Sigmoid colon (tissue), 7 donors: Measurements from ENCODE around the gene PHF10. TPM values are rescaled to one million over a fixed set of nuclear protein-coding genes. Genes with fewer than 3 reads are reported as not detected.
A peak's percentile ranks its signal among the peaks of the same experiment; 100 is the strongest.

Source experiments
- DNase-seq: peaks from one replicate; pipeline ENCODE4 v3.0.0-alpha.2; 2019
- H3K27ac ChIP-seq, 4 donors: fragments of 200-600 bp; sonication (generic); one replicate each; pipeline ENCODE4 v1.5.1; 2016 to 2019; ENCODE audit warnings: mild to moderate bottlenecking in 1 of 4
- H3K27me3 ChIP-seq, 3 donors: fragments of 200-600 bp; sonication (generic); one replicate each; pipeline ENCODE4 v1.5.1; 2019; ENCODE audit warnings: mild to moderate bottlenecking in 1 of 3
- H3K36me3 ChIP-seq, 4 donors: fragments of 200-600 bp; sonication (generic); one replicate each; pipeline ENCODE4 v1.5.1; 2016 to 2019
- H3K4me1 ChIP-seq, 4 donors: fragments of 200-600 bp; sonication (generic); one replicate each; pipeline ENCODE4 v1.5.1; 2017 to 2019
- H3K4me3 ChIP-seq, 4 donors: fragments of 200-600 bp; sonication (generic); one replicate each; pipeline ENCODE4 v1.5.1; 2017 to 2019; ENCODE audit warnings: mild to moderate bottlenecking in 2 of 4, moderate library complexity in 1 of 4
- H3K9me3 ChIP-seq, 4 donors: fragments of 200-600 bp in 3 of 4; sonication (generic) in 3 of 4; one replicate each; pipeline versions ENCODE4 v1.5.1 to v1.6.1; 2013 to 2019
- CTCF ChIP-seq, 4 experiments: fragments of 450-650 bp in 3 of 4; fragments of 200-600 bp in 1 of 4; IDR thresholded peaks; one replicate each; pipeline ENCODE4 v1.5.1; 2016 to 2019; ENCODE audit warnings: antibody characterized with exemption in 4 of 4, mild to moderate bottlenecking in 3 of 4, moderate library complexity in 2 of 4
- EP300 ChIP-seq, 4 donors: sonication (generic); formaldehyde crosslinking; IDR thresholded peaks; one replicate each; pipeline ENCODE4 v1.6.1; 2017; ENCODE audit warnings: antibody characterized with exemption in 4 of 4
- POLR2A ChIP-seq, 2 donors: fragments of 450-650 bp; IDR thresholded peaks; one replicate each; pipeline ENCODE4 v1.6.1; 2016; ENCODE audit warnings: antibody characterized with exemption in 2 of 2, mild to moderate bottlenecking in 2 of 2, moderate library complexity in 2 of 2
- POLR2AphosphoS5 ChIP-seq, 4 donors: sonication (generic); formaldehyde crosslinking; IDR thresholded peaks; one replicate each; pipeline ENCODE4 v1.6.1; 2017; ENCODE audit warnings: antibody characterized with exemption in 4 of 4
- WGBS, 2 donors: extraction: QIAGEN DNeasy Blood & Tissue Kit; methylation state at CpG; one replicate each; pipeline ENCODE4 v1.1.7; 2013; 5-methylcytosine and 5-hydroxymethylcytosine counted together
- intact Hi-C: fragments of 100-400 bp; cut with DNase I; formaldehyde crosslinking; loops from one replicate; pipeline ENCODE4 v1.15.1; 2023
- polyA plus RNA-seq, 3 donors: library from polyadenylated mRNA; stranded (reverse); fragments of 200-250 nt; gene quantifications; one replicate each; pipeline ENCODE4 v1.2.3, GENCODE V29; 2013
- total RNA-seq, 4 donors: library from RNA; depleted of rRNA; stranded (reverse); fragments of >200 nt; gene quantifications; one replicate each; pipeline ENCODE4 v1.1.0, GENCODE V29; 2016
- donor health status: healthy with polysubstance abuse.
- donor health status: Bipolar disorder and iron deficiency.
- donor health status: healthy.

PHF10 gene
- total and polyA plus RNA-seq, 7 donors: 19.4 to 76.3 (median 64.8) TPM

DNA sequence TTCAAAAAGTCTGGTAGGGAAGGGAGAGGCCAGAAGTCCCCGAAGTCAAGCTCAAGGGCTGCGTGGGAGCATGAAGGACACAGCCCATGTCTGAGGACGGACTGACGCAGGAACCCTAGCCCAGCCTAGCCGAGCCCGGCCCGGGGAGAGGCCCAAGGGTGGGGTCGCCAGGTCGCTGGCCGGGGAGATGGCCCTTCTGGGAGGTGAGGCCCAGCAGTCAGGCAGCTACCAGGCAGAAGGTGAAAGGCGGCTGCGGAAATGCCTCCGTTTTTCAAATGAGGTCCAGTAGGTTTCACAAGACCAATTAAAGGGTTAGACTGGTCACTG, 67.1 kb downstream of the PHF10 start:
- H3K27me3 ChIP-seq: no peaks in the 10 kb centered on the region
- no peak overlapping the region for H3K27ac ChIP-seq
- DNase-seq: no peak
- intact Hi-C loops: no loop called here
- no peaks in the 10 kb centered on the region for H3K9me3 ChIP-seq
- H3K36me3 ChIP-seq: peaks cover 0 to 52% (median 2%) of the 10 kb centered on the region in 4 donors
- WGBS, 2 donors: 82 to 90% methylated on average over 13 of the region's 13 CpGs
- TF ChIP-seq POLR2A (IDR thresholded peaks at IDR 0.05): no peak
- TF ChIP-seq CTCF (IDR thresholded peaks at IDR 0.05): no peak
- no peak for TF ChIP-seq EP300 (IDR thresholded peaks at IDR 0.05)
- TF ChIP-seq POLR2AphosphoS5 (IDR thresholded peaks at IDR 0.05): no peak
- no peak overlapping the region for H3K4me3 ChIP-seq
- H3K4me1 ChIP-seq: peaks cover 0 to 7% (median 6%) of the 10 kb centered on the region in 4 donors

DNA sequence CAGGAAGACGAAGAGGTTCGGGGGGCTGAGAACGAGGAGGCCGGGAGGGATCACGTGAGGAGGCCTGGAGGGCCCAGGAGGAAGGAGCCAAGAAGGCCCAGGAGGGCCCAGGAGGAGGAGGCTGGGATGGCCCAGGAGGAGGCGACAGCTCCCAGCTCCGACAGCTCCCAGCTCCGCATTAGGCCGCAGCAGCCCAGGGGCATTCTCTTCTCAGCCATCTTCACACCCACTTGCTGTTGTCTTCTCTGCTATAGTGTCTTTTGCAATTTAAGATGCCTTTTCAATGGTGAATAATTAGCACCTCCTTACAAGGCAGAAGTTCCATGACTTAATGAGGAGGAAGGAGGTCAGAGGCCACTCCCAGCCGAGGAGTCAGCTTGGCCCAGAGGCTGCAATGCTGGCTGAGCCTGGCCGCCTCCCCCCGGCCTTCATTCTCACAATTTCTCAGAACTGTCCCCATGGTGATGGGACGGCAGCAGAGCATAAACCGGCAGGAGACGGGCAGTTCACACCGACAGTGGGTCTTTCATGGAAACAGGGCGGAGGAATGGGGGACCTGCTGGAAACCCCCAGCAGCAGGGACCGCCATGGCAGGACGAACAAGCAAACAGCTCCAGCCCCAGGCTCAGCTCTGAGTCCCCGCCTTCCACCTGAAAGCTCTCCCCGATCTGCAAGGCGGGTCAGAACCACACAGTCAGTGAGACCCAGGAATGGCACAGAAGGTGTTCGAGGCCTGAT, 67.6 kb downstream of the PHF10 start:
- H3K36me3 ChIP-seq: peaks cover 0 to 48% (median 2%) of the 10 kb centered on the region in 4 donors
- H3K27ac ChIP-seq: no peak overlapping the region
- H3K4me3 ChIP-seq: no peak overlapping the region
- 96% methylated on average over 23 of the region's 23 CpGs for WGBS, 2 donors
- intact Hi-C loops: no loop called here
- peaks cover 0 to 7% (median 6%) of the 10 kb centered on the region in 4 donors for H3K4me1 ChIP-seq
- H3K27me3 ChIP-seq: no peaks in the 10 kb centered on the region
- no peaks in the 10 kb centered on the region for H3K9me3 ChIP-seq
- TF ChIP-seq EP300 (IDR thresholded peaks at IDR 0.05) (no peak), POLR2AphosphoS5 (IDR thresholded peaks at IDR 0.05) (no peak), CTCF (IDR thresholded peaks at IDR 0.05) (no peak), POLR2A (IDR thresholded peaks at IDR 0.05) (no peak)
- no peak for DNase-seq

DNA sequence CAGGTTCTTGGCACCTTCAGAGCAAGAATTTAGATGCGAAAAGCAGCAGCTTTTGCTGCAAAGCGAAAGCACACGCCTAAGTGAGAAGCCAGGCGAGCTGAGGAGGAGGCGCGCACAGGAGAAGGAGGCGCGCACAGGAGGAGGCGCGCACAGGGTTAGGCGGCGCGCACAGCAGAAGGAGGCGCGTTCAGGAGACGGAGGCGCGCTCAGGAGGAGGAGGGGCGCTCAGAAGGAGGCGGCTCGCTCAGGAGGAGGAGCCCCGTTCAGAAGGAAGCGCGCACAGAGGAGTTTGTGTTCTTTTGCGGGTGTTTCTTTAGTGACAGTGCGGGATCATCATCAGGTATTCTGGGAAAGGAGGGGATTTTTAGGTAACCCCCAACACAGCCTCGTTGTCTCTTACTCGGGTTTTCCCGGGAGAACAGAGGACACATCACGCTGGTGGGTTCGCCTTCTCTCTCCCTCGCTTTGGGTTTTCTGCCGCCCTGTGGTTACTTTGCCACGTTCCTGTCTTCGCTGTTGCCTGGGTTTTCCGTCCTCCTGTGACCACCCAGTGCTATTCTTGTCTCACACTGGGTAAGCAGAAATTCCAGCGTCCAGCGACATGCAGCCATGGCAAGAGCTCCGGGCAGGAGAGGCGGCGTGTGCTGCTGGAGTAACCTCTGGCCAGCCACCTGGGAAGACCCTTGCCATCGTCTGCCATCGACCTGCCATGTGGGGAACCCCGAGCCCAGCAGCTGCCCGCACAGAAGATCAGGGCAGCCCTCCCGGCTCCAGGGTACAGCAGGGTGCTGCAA, 69.5 kb downstream of the PHF10 start:
- peak; percentile 89 for DNase-seq
- intact Hi-C loops: loop anchor here (5.0 kb wide), 1 partner anchor 697 kb away; no protein-coding TSS in a partner anchor
- Histone ChIP-seq H3K4me3 (peak overlapping the region; percentile 29 to 54 (median 50)), H3K4me1 (peaks cover 0 to 7% (median 6%) of the 10 kb centered on the region in 4 donors), H3K36me3 (peaks cover 0 to 37% (median 0%) of the 10 kb centered on the region in 4 donors), H3K27ac (peak overlapping the region; percentile 72 to 80 (median 77)), H3K27me3 (no peaks in the 10 kb centered on the region), H3K9me3 (no peaks in the 10 kb centered on the region)
- WGBS, 2 donors: 49 to 52% methylated on average over 46 of the region's 46 CpGs
- peak in 2 of 4 donors; percentile 48 to 69 for TF ChIP-seq POLR2AphosphoS5 (IDR thresholded peaks at IDR 0.05)
- peak in 1 of 4 experiments; percentile 18 for TF ChIP-seq CTCF (IDR thresholded peaks at IDR 0.05)
- TF ChIP-seq EP300 (IDR thresholded peaks at IDR 0.05): no peak

Other genes with a start within 250 kb of the PHF10 start
- 10 to 100 TPM; 20.0 to 46.0 (median 24.6) TPM for gene WDR27, start 22.5 kb downstream of the PHF10 start, total RNA-seq
- 10 to 100 TPM in 1 of 3 donors, 1 to 10 TPM in 2; 1.2 to 18.1 (median 1.6) TPM for gene WDR27, start 22.5 kb downstream of the PHF10 start, polyA plus RNA-seq
- 10 to 100 TPM; 22.7 to 33.6 (median 30.3) TPM for gene C6orf120, start 22.4 kb downstream of the PHF10 start, total RNA-seq
- gene C6orf120, start 22.4 kb downstream of the PHF10 start, polyA plus RNA-seq: 10 to 100 TPM; 10.2 to 12.2 (median 10.8) TPM
- gene DYNLT2, start 27.1 kb upstream of the PHF10 start, total RNA-seq: 1 to 10 TPM; 1.4 to 2.2 (median 2.1) TPM
- gene DYNLT2, start 27.1 kb upstream of the PHF10 start, polyA plus RNA-seq: 1 to 10 TPM in 1 of 3 donors, under 1 TPM in 2; 0.46 to 1.9 (median 0.60) TPM
- gene ERMARD, start 27.1 kb upstream of the PHF10 start, total RNA-seq: 10 to 100 TPM; 14.8 to 32.4 (median 19.1) TPM
- 10 to 100 TPM in 2 of 3 donors, 1 to 10 TPM in 1; 9.0 to 19.2 (median 12.6) TPM for gene ERMARD, start 27.1 kb upstream of the PHF10 start, polyA plus RNA-seq